Hepatocyte (in vitro differentiated cells): Measurements from ENCODE around the gene MRPL45. TPM values are rescaled to one million over a fixed set of nuclear protein-coding genes. Genes with fewer than 3 reads are reported as not detected.
A peak's percentile ranks its signal among the peaks of the same experiment; 100 is the strongest.

ENCODE experiments used
- DNase-seq: peaks from one replicate; pipeline ENCODE4 v3.0.0-alpha.2; 2016; ENCODE audit warnings: low spot score
- H2AFZ ChIP-seq: fragments of 200-600 bp; sonication (generic); 2 replicates; pipeline ENCODE4 v1.6.0; 2016; ENCODE audit warnings: antibody characterized with exemption, mild to moderate bottlenecking
- H3K27ac ChIP-seq: fragments of 200-600 bp; sonication (generic); 2 replicates; pipeline ENCODE4 v1.5.1; 2016; ENCODE audit warnings: mild to moderate bottlenecking
- H3K27me3 ChIP-seq: fragments of 200-600 bp; sonication (generic); 2 replicates; pipeline ENCODE4 v1.6.1; 2016
- H3K36me3 ChIP-seq: fragments of 200-600 bp; sonication (generic); replicated peaks from 2 replicates; pipeline ENCODE4 v1.5.1; 2016; ENCODE audit warnings: low read depth; ENCODE audit not compliant: insufficient read depth
- H3K4me1 ChIP-seq: fragments of 200-600 bp; sonication (generic); 2 replicates; pipeline ENCODE4 v1.5.1; 2016; ENCODE audit warnings: mild to moderate bottlenecking, moderate library complexity; ENCODE audit not compliant: insufficient read depth
- H3K4me2 ChIP-seq: fragments of 200-600 bp; sonication (generic); 2 replicates; pipeline ENCODE4 v1.6.0; 2016
- H3K4me3 ChIP-seq: fragments of 200-600 bp; sonication (generic); 2 replicates; pipeline ENCODE4 v1.5.1; 2016; ENCODE audit warnings: mild to moderate bottlenecking
- H3K79me2 ChIP-seq: fragments of 200-600 bp; sonication (generic); 2 replicates; pipeline ENCODE4 v1.6.0; 2017; ENCODE audit warnings: mild to moderate bottlenecking
- H3K9me2 ChIP-seq: fragments of 200-600 bp; sonication (generic); replicated peaks from 2 replicates; pipeline ENCODE4 v1.6.0; 2017; ENCODE audit warnings: mild to moderate bottlenecking; ENCODE audit not compliant: insufficient read depth
- H3K9me3 ChIP-seq: fragments of 200-600 bp; sonication (generic); 2 replicates; pipeline ENCODE4 v1.5.1; 2016; ENCODE audit warnings: low read depth, mild to moderate bottlenecking
- H4K20me1 ChIP-seq: fragments of 200-600 bp; sonication (generic); 2 replicates; pipeline ENCODE4 v1.6.0; 2016; ENCODE audit warnings: mild to moderate bottlenecking; ENCODE audit not compliant: insufficient read depth, poor library complexity, severe bottlenecking
- EZH2 ChIP-seq: fragments of 200-600 bp; sonication (generic); IDR thresholded peaks from 2 replicates; pipeline ENCODE4 v1.6.1; 2016; ENCODE audit warnings: antibody characterized with exemption, mild to moderate bottlenecking, borderline replicate concordance
- EZH2phosphoT487 ChIP-seq: fragments of 200-600 bp; sonication (generic); IDR thresholded peaks from one replicate; pipeline ENCODE4 v1.6.1; 2018; ENCODE audit warnings: antibody characterized with exemption, mild to moderate bottlenecking, low read depth, moderate library complexity; ENCODE audit not compliant: unreplicated experiment, severe bottlenecking
- WGBS: methylation state at CpG from one replicate; pipeline ENCODE4 v1.1.6; 2016; ENCODE audit warnings: low lambda C conversion rate; ENCODE audit errors: missing lambda C conversion rate; 5-methylcytosine and 5-hydroxymethylcytosine counted together
- polyA plus RNA-seq: library from polyadenylated mRNA; unstranded; fragments of >200 nt; fragmentation: Nextera tagmentation; extraction: Ambion mirVana; gene quantifications from 2 replicates; pipeline ENCODE4 v1.2.1, GENCODE V29; 2016
- total RNA-seq: library from RNA; depleted of rRNA; stranded (reverse); fragments of >200 nt; gene quantifications from 2 replicates; pipeline ENCODE4 v1.2.3, GENCODE V29; 2014
- TF ChIP-seq, protein P1 (sequence below): fragments of 200-600 bp; sonication (generic); IDR thresholded peaks from 2 replicates; pipeline ENCODE4 v1.5.1; 2016; ENCODE audit warnings: antibody characterized with exemption, mild to moderate bottlenecking; ENCODE audit not compliant: poor library complexity

Gene MRPL45
- total and polyA plus RNA-seq, 2 experiments from 2014 or later = 29.4 to 44.9 TPM

DNA sequence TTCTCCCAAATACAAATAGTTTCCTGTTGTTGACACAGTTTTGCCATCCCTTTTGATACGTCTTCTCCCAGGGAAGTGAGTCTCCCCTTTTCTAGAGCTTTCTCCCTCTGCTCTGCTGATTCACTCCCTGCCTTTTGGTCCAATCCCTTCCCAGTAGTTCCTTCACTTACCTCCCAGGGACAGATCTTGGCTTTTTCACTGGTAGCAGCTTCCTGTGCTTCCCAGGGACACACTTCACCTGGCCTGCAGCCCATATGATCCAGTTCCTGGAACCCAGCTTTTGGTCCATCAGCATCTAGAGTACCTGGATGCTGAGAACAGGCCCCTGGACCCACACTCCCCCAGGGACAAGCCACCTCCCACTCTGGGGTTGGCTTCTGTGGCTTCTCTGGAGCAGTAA is 31.0 kb downstream of the MRPL45 start:
- H4K20me1 ChIP-seq = no peaks in the 10 kb centered on the region
- DNase-seq = peak; percentile 1

DNA sequence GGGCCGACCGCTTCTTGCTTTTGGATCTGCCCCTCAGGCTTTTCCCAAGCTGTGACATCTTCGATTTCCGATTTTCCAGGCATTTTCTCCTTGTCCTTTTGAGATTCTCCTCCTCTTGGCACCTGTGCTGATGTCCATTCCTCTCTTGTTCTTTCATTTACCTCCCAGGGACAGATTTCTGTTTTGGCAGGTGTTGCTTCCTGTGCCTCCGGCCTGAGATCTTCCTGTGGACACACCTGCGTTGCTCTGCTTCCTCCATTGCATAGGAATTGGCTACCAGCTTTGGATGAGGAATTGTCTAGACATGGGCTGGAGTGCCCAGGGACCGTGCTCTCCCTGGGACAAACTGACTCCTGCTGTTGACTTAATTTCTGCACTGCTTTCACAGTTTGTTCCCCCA is 31.7 kb downstream of the MRPL45 start:
- H2AFZ ChIP-seq = no peak overlapping the region
- DNase-seq = peak; percentile 1
- H3K36me3 ChIP-seq = no peaks in the 10 kb centered on the region
- H3K79me2 ChIP-seq = no peaks in the 10 kb centered on the region
- H3K9me3 ChIP-seq = no peaks in the 10 kb centered on the region
- no peaks in the 10 kb centered on the region for H3K9me2 ChIP-seq
- no peak overlapping the region for H3K27ac ChIP-seq
- 95% methylated on average over 7 of the region's 7 CpGs for WGBS
- no peaks in the 10 kb centered on the region for H4K20me1 ChIP-seq
- H3K27me3 ChIP-seq = no peaks in the 10 kb centered on the region
- H3K4me1 ChIP-seq = peaks cover 23% of the 10 kb centered on the region
- no peak overlapping the region for H3K4me2 ChIP-seq
- TF ChIP-seq, protein P1, sequence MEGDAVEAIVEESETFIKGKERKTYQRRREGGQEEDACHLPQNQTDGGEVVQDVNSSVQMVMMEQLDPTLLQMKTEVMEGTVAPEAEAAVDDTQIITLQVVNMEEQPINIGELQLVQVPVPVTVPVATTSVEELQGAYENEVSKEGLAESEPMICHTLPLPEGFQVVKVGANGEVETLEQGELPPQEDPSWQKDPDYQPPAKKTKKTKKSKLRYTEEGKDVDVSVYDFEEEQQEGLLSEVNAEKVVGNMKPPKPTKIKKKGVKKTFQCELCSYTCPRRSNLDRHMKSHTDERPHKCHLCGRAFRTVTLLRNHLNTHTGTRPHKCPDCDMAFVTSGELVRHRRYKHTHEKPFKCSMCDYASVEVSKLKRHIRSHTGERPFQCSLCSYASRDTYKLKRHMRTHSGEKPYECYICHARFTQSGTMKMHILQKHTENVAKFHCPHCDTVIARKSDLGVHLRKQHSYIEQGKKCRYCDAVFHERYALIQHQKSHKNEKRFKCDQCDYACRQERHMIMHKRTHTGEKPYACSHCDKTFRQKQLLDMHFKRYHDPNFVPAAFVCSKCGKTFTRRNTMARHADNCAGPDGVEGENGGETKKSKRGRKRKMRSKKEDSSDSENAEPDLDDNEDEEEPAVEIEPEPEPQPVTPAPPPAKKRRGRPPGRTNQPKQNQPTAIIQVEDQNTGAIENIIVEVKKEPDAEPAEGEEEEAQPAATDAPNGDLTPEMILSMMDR = no peak
- TF ChIP-seq EZH2phosphoT487 (no peak), EZH2 (no peak)
- H3K4me3 ChIP-seq = no peak overlapping the region

More for the DNA sequence above, 31.0 kb downstream of the MRPL45 start:
- H3K4me2 ChIP-seq = no peak overlapping the region
- WGBS = 60% methylated on average over 1 of the region's 1 CpG
- no peaks in the 10 kb centered on the region for H3K79me2 ChIP-seq
- H3K4me1 ChIP-seq = peaks cover 23% of the 10 kb centered on the region
- no peak overlapping the region for H3K27ac ChIP-seq
- H3K9me3 ChIP-seq = no peaks in the 10 kb centered on the region
- no peak for TF ChIP-seq EZH2
- H2AFZ ChIP-seq = no peak overlapping the region
- no peak overlapping the region for H3K4me3 ChIP-seq
- H3K27me3 ChIP-seq = no peaks in the 10 kb centered on the region
- H3K9me2 ChIP-seq = no peaks in the 10 kb centered on the region
- H3K36me3 ChIP-seq = no peaks in the 10 kb centered on the region

DNA sequence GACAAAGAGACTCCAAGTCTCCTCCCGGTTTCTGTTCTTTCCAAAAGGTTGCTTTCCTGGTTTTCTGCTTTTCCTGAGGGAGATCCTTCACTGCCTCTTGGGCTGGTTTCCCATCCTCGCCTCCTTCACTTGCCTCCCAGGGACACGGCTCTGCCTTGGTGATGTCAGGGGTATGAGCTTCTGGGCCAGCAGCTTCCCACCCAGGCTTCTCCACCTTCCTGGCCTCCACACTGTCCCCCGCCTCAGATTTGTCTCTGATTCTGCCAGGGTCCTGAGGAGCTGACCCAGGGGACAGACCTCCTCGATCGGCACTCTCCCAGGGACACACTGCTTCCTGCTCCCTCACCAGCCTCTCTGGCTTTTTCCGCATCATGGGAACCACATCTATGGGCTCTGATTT is 32.3 kb downstream of the MRPL45 start:
- TF ChIP-seq, protein P1 = no peak
- TF ChIP-seq EZH2 (no peak), EZH2phosphoT487 (no peak)
- Histone ChIP-seq H3K36me3 (no peaks in the 10 kb centered on the region), H3K4me3 (no peak overlapping the region), H3K9me3 (no peaks in the 10 kb centered on the region), H4K20me1 (no peaks in the 10 kb centered on the region), H3K9me2 (no peaks in the 10 kb centered on the region), H3K27me3 (no peaks in the 10 kb centered on the region), H3K4me1 (peaks cover 18% of the 10 kb centered on the region), H3K79me2 (no peaks in the 10 kb centered on the region), H2AFZ (no peak overlapping the region), H3K27ac (no peak overlapping the region), H3K4me2 (no peak overlapping the region)
- DNase-seq = no peak
- 92% methylated on average over 7 of the region's 7 CpGs for WGBS

DNA sequence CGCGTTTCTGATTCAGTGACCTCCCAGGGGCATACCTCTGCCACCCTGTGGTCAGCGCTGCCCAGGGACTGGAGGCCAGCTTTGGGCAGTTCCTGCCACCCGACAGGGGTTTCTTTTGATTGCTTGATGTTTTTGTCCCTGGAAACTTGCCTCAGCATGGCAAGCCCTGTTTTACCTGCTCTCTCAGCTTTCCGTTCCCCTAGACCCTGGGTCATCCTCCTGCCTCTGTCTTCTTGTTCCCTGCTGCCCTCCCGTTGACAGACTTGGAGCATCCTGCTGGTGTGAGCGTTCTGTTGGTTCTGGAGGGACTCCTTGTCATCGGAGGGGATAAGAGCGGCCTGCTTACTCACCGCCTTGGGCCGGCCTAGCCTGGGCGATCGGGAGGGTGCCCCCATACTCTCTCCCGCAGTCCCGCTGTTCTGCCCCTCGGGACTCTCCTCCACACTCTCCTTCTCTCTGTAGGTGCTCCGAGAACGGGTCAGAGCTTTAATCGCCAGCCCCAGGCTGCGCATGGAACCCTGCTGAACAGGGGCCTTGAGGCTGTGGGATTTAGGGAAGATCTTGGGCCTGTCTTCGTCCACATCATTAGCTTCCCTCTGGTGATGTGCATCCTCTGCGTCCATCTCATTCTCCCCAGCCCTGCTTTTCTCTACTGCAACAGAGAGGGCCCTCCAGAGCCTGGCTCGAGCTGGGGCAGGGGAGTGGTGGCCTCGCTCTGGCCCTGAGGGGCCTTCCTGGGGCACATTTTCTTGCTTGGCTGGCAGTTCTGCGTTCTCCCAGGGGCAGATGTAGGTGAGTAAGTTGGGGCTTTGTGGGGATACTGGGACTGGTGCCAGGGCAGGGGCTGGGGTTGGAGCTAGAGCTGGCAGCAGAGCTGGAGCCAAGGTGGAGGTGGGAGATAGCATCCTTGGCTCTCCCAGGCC is 33.1 kb downstream of the MRPL45 start:
- Histone ChIP-seq H2AFZ (no peak overlapping the region), H3K9me2 (no peaks in the 10 kb centered on the region), H3K36me3 (no peaks in the 10 kb centered on the region), H3K27me3 (no peaks in the 10 kb centered on the region), H3K4me3 (no peak overlapping the region), H3K4me1 (peaks cover 10% of the 10 kb centered on the region), H4K20me1 (no peaks in the 10 kb centered on the region), H3K9me3 (no peaks in the 10 kb centered on the region), H3K4me2 (no peak overlapping the region), H3K79me2 (no peaks in the 10 kb centered on the region), H3K27ac (no peak overlapping the region)
- TF ChIP-seq, protein P1 = no peak
- TF ChIP-seq EZH2phosphoT487 (no peak), EZH2 (no peak)
- WGBS = 90% methylated on average over 25 of the region's 25 CpGs
- no peak for DNase-seq
